ENCODE measurements around the gene MOV10L1.
"Not testable (repeated sequence)": the region's sequence is repeated elsewhere in the genome, so short reads cannot be mapped to it uniquely, and the experiment has no call there.

Gene MOV10L1

DNA sequence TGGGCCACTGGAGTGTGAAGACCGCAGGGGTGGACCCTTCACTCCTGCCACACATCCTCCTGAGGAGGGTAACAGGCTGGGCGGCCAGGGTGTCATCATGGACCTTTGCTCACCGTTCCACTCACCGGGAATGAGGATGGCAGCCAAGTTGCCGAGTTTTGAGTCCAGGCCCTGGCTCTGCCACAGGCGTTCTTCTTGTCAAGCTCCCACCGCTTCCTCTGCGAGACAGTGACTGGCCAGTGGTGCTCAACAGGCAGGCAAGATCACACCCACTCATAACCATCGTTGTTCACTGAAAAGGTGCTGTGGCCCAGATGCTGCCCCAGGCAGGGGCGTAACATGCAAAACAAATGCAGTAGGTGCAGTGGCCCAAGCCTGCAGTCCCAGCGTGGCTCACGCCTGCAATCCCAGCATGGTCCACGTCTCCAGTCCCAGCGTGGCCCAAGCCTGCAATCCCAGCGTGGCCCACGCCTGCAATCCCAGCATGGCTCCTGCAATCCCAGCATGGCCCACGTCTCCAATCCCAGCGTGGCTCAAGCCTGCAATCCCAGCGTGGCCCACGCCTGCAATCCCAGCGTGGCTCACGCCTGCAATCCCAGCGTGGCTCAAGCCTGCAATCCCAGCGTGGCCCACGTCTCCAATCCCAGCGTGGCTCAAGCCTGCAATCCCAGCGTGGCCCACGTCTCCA lies 75.8 kb downstream of the MOV10L1 start:
- no peak for DNase-seq

DNA sequence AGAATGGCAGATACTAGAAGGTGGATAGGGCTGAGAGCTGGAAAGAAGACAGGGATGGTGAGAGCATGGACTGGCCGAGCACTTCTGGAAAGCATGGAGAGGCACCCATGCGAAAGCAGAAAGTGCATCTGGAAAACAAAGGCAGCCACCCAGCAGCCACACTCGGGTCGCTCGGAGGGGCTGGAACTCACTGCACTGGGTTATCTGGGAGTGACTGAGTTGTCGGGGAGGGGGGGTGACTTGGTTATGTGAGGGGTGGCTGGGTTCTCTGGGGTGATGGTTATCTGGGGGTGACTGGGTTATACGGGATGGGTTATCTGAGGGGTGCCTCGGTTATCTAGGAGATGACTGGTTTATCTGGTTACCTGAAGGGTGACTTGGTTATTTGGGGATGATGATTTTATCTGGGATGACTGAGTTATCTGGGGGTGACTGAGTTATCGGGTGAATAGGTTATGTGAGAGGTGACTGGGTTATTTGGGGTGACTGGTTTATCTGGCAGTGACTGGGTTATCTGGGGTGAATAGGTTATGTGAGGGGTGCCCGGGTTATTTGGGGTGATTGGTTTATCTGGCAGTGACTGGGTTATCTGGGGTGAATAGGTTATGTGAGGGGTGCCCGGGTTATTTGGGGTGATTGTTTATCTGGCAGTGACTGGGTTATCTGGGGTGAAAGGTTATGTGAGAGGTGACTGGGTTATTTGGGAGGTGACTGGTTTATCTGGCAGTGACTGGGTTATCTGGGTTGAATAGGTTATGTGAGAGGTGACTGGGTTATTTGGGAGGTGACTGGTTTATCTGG lies 78.1 kb downstream of the MOV10L1 start:
- no peak for DNase-seq

DNA sequence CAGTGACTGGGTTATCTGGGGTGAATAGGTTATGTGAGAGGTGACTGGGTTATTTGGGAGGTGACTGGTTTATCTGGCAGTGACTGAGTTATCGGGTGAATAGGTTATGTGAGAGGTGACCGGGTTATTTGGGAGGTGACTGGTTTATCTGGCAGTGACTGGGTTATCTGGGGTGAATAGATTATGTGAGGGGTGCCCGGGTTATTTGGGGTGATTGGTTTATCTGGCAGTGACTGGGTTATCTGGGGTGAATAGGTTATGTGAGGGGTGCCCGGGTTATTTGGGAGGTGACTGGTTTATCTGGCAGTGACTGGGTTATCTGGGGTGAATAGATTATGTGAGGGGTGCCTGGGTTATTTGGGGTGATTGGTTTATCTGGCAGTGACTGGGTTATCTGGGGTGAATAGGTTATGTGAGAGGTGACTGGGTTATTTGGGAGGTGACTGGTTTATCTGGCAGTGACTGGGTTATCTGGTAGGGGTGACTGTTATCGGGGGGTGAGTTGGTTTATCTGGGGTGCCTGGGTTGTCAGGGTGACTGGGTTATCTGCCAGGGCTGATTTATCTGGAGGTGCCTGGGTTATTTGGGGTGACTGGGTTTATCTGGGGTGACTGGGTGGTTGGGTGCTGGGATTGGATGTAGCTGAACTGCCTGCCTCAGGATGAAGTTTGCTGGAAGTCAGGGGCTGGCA lies 78.8 kb downstream of the MOV10L1 start:
- DNase-seq: not testable (repeated sequence)

DNA sequence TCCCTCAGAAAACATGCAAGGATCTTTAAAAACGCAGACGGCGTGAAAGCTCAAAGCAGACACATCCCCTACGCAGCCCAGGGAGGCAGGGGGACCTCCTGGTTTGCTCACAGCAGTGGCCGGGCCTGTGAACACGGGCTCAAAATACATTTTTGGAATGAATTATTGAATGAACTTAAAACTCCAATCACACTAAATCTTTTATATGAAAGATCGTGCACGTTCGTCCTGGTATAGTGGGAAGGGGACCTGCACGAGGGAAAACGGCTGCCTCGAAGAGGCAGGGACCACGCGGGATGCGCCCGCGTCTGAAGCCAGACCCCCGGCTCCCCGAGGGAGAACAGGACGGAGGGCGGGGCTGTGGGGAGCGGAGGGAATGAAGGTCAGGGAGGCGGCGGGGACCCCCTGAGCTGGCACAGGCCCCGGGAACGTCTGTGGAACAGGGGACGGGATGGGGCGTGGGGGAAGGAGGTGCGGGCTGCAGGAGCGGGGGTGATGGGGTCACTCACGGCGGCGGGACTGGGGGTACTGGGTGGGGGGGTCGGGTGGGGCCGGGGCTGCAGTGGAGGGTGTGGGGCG lies 79.5 kb downstream of the MOV10L1 start:
- no peak for DNase-seq

DNA sequence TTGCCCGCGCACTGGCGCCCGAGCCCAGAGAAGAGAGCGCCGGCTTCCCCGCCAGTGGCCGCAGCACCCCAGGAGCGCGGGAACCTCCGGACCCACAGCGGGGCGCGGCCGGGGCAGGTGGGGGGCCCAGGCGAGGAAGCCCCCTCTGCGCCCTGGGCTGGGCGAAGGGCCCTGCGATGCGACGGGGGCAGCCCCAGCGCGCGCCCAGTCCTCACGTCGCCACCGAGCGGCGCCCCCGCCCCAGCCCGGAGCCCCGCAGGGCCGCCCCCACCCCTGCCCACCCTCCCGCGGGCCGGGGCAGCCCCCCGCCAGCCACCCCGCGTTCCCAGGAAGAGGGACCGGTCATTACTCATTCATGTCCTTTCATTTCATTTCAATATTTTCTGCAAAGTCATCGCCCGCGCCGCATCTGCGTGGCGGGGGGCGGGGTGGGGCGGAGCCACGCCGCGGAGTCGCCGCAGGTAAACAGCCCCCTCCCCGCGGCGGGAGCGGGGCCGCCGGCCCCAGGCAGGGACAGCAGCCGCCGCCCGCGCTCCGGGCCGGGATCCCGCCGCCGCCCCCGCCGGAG lies 80.1 kb downstream of the MOV10L1 start:
- DNase-seq: peak; percentile 79

DNA sequence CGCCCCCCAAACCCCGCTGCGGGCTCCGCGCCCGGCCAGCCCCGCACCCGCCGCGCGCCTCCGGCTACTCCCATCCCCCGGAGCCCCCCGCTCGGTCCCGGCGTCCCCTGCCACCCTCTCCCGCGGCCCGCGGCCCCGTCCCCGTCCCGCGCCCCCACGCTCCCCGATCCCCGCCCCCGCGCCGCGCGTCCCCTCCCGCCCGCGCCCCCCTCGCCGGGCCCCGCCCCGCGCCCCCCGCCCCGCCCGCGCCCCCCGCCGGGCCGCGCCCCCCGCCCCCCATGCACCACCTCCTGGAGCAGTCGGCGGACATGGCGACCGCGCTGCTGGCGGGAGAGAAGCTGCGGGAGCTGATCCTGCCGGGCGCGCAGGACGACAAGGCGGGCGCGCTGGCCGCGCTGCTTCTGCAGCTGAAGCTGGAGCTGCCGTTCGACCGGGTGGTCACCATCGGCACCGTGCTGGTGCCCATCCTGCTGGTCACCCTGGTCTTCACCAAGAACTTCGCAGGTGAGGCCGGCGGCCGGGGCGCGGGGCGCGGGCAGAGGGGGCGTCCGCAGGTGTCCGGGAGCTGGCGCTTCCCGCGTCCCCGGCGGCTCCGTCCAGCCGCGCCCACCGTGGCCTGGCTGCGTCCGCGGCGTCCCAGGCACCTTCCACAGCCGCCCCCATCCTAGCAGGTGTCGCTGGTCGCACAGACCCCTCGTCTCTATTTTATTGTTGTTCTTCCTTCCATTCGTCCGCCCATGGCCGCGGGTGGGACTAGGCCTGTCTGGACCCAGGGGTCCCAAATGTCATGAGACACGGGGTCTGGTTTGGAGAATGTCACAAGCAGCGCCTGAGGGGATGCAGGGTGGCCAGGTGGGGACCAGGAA lies 80.9 kb downstream of the MOV10L1 start, which contains the start of gene PANX2:
Gene PANX2, plus strand, starts transcription at position 279 of the 866 bp plus-strand sequence. Its CDS starts 0 bp downstream, at position 279.
- no peak for DNase-seq

DNA sequence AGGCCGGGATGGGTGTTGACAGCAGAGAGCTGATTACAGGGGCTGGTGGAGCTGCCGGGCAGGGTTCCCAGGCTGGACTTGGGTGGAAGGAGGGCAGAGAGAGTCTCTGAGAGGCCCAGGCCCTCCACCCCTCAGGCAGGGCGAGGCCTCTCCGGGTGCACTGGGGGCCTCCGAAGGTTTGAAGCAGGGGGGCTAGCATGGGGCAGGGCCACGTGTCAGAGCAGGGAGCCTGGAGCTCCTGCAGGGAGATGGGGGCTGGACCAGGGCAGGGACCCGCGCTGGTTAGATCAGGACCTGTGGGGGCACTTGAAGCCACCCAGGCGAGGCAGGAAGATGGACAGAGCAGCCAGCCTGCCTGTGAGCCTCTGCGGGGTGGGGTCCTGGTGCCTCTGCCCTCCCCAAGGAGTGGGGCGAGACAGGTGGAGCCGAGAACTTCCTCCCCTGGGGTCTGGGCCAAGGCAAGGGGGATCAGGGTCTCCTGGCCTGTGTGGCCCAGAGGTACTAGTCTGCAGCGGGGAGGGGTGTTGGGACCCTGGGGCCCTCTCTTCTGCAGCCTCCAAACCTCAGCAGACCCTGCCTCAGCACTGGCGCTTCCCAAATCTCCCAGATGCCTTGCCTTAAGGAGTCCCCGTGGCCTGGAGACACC lies 81.6 kb downstream of the MOV10L1 start:
- DNase-seq: no peak

DNA sequence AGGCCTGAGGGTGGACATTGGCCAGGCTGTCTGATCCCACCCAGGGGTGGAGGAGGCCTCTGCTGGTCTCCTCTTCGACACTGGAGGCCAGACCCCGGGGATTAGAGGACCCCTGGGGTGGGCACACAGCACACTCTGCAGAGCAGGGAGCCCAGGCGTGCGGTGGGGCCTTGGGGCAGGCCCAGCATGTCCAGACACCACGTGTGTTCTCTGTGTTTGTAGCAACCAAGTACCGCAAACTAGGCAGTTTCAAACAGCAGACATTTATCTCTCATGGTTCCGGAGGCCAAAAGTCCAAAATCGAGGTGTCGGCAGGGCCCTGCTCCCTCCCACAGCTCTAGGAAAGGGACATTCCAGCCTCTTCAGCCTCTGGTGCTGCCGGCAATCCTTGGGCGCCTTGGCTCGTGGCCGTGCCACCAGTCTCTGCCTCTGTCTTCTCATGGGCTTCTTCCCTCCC lies 82.2 kb downstream of the MOV10L1 start:
- DNase-seq: no peak

DNA sequence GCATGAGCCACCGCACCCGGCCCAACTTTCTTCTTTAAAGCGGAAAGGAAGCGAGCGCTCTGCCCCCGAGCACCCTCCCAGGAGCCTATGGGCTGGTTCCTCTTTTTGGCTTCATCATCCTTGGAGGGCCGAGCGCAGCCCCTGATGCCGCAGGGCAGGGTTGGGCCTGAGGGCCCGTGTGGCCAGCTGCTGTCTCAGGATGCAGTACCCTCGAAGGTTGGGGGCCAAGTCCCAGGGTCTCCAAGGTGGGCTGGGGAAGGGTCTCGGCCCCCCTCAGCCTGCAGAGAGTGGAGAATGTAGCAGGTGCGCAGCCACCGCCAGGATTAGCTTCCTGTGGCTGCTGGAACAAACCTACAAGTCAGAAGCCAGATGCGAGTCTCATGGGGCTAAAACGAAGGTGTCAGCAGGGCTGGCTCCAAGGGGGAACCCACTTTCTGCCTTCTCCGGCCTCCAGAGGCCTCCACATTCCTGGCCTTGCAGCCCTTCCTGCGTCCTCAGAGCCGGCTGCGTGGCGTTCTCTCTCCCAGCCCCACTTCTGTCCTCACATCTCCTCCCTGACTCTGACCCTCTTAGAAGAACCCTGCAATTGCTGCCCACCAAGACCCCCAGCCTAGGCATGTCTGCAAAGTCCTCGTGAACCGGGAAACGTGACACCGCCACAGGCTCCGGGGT lies 83.6 kb downstream of the MOV10L1 start:
- DNase-seq: no peak

DNA sequence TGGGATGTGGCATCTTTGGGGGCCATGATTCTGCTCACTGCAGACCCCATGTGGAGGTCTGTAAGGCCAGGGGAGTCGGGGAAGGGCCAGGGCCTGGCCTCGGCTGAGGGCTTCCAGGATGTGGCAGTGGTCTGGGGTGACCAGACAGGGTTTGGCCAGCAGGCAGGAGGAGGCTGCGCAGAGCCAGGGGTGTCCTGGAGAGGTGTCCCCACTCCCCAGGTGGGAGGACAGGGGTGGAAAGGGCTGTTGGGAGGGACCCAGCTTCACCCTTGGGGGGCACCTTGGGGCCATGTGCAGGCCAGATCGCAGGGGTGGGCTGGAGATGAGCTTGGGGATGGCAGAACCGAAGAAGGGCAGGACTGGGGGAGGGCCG lies 84.2 kb downstream of the MOV10L1 start:
- DNase-seq: no peak

DNA sequence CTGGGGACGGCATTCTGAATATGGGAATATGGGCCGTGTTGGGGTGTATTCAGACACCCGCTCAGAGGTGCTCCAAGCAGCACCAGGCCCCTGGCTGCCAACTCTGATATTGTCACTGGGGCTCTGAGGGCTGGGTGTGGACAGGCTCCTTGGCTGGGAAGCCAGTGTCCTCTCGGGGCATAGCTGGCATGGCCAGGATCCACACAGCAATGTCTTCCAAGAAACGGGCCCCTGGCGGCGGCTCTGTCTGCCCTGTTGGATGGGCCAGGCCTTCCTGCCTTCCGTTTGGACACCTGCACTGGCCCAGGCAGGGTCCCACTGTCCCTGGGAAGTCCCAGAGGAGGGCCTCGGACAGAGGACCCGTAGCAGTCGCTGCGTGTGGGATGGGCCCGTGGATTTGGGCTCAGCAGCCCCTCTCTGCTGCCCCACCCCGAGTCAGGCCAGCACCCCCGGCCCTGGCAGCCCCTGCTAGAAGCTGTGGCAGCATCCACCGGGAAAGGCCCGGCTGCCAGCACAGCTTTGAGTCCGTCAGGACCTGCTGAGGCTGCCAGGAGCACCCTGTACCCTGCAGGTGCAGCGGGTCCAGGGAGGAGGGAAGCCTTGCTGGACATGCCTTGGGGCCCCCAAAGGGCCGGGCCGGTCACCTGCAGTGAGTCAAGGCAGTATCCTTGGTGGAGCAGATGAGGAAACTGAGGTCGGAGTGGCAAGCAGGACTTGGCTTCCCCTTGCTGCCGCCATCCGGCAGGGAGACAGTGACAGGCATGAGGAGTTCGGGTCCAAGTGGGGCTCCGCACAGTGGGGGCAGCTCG lies 84.8 kb downstream of the MOV10L1 start:
- DNase-seq: no peak

DNA sequence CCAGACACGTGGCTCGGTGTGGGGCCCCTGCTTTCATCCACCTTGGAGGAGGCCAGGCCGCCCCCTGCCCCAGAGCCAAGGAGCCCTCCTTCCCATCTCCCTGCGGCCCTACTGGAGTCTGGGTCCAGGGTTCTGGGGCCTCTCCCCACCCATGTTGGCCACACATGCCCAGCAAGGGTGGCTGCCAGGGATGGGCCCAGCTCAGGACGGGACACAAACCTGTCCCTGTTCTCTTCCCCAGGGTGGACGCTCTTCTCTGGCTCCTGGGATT lies 85.3 kb downstream of the MOV10L1 start:
- no peak for DNase-seq

DNA sequence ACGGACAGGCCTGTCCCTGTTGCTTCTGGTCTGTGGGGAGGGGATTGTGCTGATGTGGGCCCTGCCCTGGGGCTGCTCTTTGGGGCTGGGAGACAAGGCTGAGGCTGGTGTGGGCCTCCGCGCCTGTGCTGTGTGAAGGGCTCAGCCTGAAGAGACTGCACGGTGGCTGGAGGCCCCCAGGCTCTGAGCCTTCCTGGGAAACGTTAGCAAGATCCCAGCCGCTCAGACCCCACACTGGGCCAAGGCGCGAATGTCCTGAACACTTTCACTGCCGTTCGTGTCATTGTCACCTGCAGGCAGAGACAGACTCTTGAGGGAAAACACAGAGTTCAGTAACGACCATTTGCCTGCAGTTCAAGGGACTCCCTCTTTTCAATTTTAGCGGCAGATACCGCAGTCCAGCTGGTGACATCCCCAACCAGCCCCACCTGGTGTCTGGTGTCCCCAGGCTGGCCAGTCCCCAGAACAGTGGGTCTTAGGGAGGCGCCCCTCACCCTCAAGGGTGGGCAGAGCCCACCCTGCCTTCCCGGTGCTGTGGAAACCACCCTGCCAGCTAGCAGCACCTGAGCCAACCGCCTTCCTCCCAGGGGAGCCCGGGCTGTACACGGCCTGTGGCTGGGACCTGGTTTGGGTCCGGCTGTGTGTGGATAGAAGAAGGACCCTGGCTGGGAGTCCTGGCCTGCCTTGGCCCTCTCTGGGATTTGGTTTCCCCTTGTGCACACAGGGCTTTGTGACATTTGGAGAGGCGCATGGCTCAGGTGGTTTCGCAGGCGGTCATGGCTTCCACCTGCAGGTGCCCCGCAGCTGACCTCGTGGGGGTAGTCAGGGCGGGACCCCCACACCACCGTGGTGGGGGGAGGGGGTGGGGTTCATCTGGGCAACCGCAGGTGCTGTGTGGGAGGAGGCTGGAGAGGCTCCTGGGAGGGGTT lies 86.4 kb downstream of the MOV10L1 start:
- DNase-seq: no peak

DNA sequence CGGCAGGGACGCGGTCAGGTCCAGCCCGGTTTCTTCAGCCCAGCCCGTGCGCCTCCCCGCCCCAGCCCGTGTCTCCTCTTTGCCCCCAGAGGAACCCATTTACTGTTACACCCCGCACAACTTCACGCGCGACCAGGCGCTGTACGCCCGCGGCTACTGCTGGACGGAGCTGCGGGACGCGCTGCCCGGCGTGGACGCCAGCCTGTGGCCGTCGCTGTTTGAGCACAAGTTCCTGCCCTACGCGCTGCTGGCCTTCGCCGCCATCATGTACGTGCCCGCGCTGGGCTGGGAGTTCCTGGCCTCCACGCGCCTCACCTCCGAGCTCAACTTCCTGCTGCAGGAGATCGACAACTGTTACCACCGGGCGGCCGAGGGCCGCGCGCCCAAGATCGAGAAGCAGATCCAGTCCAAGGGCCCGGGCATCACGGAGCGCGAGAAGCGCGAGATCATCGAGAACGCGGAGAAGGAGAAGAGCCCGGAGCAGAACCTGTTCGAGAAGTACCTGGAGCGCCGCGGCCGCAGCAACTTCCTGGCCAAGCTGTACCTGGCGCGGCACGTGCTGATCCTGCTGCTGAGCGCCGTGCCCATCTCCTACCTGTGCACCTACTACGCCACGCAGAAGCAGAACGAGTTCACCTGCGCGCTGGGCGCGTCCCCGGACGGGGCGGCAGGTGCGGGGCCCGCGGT lies 87.2 kb downstream of the MOV10L1 start:
- DNase-seq: no peak

DNA sequence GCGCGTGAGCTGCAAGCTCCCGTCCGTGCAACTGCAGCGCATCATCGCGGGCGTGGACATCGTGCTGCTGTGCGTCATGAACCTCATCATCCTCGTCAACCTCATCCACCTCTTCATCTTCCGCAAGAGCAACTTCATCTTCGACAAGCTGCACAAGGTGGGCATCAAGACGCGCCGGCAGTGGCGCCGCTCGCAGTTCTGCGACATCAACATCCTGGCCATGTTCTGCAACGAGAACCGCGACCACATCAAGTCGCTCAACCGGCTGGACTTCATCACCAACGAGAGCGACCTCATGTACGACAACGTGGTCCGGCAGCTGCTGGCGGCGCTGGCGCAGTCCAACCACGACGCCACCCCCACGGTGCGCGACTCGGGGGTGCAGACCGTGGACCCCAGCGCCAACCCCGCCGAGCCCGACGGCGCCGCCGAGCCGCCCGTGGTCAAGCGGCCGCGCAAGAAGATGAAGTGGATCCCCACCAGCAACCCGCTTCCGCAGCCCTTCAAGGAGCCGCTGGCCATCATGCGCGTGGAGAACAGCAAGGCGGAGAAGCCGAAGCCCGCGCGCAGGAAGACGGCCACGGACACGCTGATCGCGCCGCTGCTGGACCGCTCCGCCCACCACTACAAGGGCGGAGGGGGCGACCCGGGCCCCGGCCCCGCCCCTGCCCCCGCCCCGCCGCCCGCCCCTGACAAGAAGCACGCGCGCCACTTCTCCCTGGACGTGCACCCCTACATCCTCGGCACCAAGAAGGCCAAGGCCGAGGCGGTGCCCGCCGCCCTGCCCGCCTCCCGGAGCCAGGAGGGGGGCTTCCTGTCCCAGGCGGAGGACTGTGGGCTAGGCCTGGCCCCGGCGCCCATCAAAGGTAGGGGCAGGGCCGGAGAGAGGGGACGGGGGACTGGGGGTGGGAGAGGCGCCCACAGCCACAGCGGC lies 88.0 kb downstream of the MOV10L1 start:
- no peak for DNase-seq

DNA sequence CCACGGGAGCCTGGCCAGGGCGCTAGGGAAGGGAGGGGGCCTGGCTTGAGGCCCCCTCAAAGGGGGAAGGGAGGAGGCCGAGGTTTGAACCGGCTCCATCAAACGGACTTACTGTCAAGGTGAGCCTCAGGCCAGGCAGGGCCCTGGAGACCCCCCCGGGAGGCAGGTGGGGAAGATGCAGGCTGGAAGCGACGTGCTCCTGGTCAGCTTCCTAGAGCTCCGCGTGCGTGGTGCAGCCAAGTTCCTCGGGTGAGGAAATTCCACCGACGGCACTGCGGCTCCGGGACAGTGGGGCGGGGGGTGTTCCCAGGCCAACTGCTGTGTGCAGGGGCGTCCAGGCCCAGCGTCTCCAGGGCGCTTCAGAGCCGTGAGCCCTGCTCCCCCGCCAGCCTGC lies 88.7 kb downstream of the MOV10L1 start:
- no peak for DNase-seq

Data from activated CD8-positive, alpha-beta memory T cell treated with anti-CD3 and anti-CD28 coated beads, Interleukin-2, amount 50 U/mL, for 48 hours (primary cell).